ENCODE measurements around the gene PARD3. TPM values are rescaled to one million over a fixed set of nuclear protein-coding genes. Genes with fewer than 3 reads are reported as not detected.

The PARD3 gene
- total RNA-seq, 1 donor from 2014 or later = 37.2 TPM

DNA sequence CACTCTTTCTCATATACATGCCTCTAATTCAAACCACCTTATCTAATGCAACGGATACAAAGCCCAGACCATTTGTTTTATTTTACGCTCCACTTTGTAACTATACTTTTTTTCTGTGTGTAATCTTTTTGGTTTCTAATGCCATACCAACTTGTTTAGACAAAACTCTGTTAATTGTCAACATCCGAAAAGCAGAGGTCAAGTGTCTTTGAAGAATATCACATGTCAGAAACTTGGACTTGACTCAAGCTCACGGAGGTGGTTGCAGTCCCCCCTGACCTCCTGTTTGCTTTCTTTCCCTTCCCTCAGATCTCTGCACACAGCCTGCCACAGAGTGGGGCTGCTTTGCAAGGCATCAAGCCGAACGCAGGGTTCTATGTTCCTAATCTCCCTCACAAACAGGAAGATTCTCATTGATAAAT is 698.9 kb downstream of the PARD3 start:
- no peak for DNase-seq (ENCODE audit: extremely low spot score, unreplicated experiment)
- Mint-ChIP-seq H3K36me3 (ENCODE audit: unreplicated experiment) (peaks cover 5% of the 10 kb centered on the region), H3K27ac (ENCODE audit: unreplicated experiment) (no peak overlapping the region), H3K4me1 (ENCODE audit: unreplicated experiment) (peaks cover 7% of the 10 kb centered on the region), H3K27me3 (ENCODE audit: unreplicated experiment) (no peaks in the 10 kb centered on the region), H3K9me3 (ENCODE audit: unreplicated experiment) (no peaks in the 10 kb centered on the region), H3K4me3 (ENCODE audit: unreplicated experiment) (no peak overlapping the region)
- no peak for TF ChIP-seq CTCF (IDR thresholded peaks at IDR 0.05)

GRCh38 chr10:34114914-34115313 is 700.2 kb downstream of the PARD3 start:
- H3K27ac Mint-ChIP-seq (ENCODE audit: unreplicated experiment) = no peak overlapping the region
- no peak overlapping the region for H3K4me3 Mint-ChIP-seq (ENCODE audit: unreplicated experiment)
- TF ChIP-seq CTCF (IDR thresholded peaks at IDR 0.05) = no peak
- peaks cover 8% of the 10 kb centered on the region for H3K4me1 Mint-ChIP-seq (ENCODE audit: unreplicated experiment)
- peak; percentile 38 for DNase-seq (ENCODE audit: extremely low spot score, unreplicated experiment)
- H3K9me3 Mint-ChIP-seq (ENCODE audit: unreplicated experiment) = no peaks in the 10 kb centered on the region
- no peaks in the 10 kb centered on the region for H3K27me3 Mint-ChIP-seq (ENCODE audit: unreplicated experiment)
- H3K36me3 Mint-ChIP-seq (ENCODE audit: unreplicated experiment) = peaks cover 13% of the 10 kb centered on the region

GRCh38 chr10:34113504-34114225 is 701.4 kb downstream of the PARD3 start:
- Mint-ChIP-seq H3K4me1 (ENCODE audit: unreplicated experiment) (peaks cover 8% of the 10 kb centered on the region), H3K27ac (ENCODE audit: unreplicated experiment) (no peak overlapping the region), H3K36me3 (ENCODE audit: unreplicated experiment) (peaks cover 13% of the 10 kb centered on the region), H3K4me3 (ENCODE audit: unreplicated experiment) (no peak overlapping the region), H3K9me3 (ENCODE audit: unreplicated experiment) (no peaks in the 10 kb centered on the region), H3K27me3 (ENCODE audit: unreplicated experiment) (no peaks in the 10 kb centered on the region)
- DNase-seq (ENCODE audit: extremely low spot score, unreplicated experiment) = peak; percentile 44
- TF ChIP-seq CTCF (IDR thresholded peaks at IDR 0.05) = no peak

GRCh38 chr10:34112171-34112782 is 702.8 kb downstream of the PARD3 start:
- Mint-ChIP-seq H3K4me1 (ENCODE audit: unreplicated experiment) (peaks cover 8% of the 10 kb centered on the region), H3K27me3 (ENCODE audit: unreplicated experiment) (no peaks in the 10 kb centered on the region), H3K9me3 (ENCODE audit: unreplicated experiment) (no peaks in the 10 kb centered on the region), H3K4me3 (ENCODE audit: unreplicated experiment) (no peak overlapping the region), H3K36me3 (ENCODE audit: unreplicated experiment) (peaks cover 9% of the 10 kb centered on the region), H3K27ac (ENCODE audit: unreplicated experiment) (no peak overlapping the region)
- no peak for TF ChIP-seq CTCF (IDR thresholded peaks at IDR 0.05)
- peak; percentile 2 for DNase-seq (ENCODE audit: extremely low spot score, unreplicated experiment)

DNA sequence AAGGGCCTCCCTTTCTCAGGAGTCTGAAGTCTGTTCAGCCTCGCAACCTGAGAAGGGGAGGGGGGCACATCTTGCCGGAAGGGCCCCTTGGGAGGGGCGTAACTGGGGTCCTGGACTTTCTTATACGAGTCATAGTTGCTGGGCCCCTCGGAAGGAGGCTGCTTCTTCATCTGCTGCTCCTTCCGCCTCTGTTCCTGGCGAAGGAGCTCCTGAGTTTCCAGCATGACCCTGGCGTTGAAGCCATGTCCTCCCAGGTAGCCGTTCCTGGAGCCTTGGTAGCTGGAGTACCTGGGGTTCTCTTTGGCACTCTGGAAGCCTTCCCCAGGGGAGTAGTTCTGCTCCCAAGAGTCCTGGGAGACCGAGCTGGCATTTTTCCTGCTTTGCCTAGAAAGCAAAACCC is 703.9 kb downstream of the PARD3 start:
- no peak for TF ChIP-seq CTCF (IDR thresholded peaks at IDR 0.05)
- no peaks in the 10 kb centered on the region for H3K27me3 Mint-ChIP-seq (ENCODE audit: unreplicated experiment)
- DNase-seq (ENCODE audit: extremely low spot score, unreplicated experiment) = peak; percentile 71
- H3K27ac Mint-ChIP-seq (ENCODE audit: unreplicated experiment) = no peak overlapping the region
- no peaks in the 10 kb centered on the region for H3K9me3 Mint-ChIP-seq (ENCODE audit: unreplicated experiment)
- peaks cover 9% of the 10 kb centered on the region for H3K36me3 Mint-ChIP-seq (ENCODE audit: unreplicated experiment)
- H3K4me3 Mint-ChIP-seq (ENCODE audit: unreplicated experiment) = no peak overlapping the region
- H3K4me1 Mint-ChIP-seq (ENCODE audit: unreplicated experiment) = peaks cover 3% of the 10 kb centered on the region
